Measurements from ENCODE around the gene CRIP2.

The CRIP2 gene

DNA sequence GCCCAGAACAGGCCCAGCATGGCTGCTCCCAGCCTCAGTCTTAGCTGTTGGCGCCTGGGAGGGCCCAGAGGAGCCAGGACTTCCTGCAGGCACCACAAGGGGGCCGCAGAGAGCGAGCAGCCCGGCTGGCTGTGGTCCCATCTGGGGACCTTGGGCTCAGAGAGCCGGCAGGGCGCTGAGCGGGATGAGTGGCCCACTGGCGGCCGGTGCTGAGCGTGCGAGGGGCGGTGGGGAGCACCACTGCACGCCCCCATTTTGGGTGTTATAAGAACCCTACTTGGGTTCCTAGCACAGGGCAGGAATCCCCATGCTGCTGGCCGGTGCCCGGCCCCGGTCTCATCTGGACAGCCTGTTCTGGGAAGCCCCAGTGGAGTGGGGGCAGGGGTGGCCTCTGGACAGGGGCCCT is 25.9 kb upstream of the CRIP2 start:
- peak; percentile 68 for DNase-seq (ENCODE audit: low read depth)
- TF ChIP-seq, protein P1, sequence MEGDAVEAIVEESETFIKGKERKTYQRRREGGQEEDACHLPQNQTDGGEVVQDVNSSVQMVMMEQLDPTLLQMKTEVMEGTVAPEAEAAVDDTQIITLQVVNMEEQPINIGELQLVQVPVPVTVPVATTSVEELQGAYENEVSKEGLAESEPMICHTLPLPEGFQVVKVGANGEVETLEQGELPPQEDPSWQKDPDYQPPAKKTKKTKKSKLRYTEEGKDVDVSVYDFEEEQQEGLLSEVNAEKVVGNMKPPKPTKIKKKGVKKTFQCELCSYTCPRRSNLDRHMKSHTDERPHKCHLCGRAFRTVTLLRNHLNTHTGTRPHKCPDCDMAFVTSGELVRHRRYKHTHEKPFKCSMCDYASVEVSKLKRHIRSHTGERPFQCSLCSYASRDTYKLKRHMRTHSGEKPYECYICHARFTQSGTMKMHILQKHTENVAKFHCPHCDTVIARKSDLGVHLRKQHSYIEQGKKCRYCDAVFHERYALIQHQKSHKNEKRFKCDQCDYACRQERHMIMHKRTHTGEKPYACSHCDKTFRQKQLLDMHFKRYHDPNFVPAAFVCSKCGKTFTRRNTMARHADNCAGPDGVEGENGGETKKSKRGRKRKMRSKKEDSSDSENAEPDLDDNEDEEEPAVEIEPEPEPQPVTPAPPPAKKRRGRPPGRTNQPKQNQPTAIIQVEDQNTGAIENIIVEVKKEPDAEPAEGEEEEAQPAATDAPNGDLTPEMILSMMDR (conservative IDR thresholded peaks at IDR 0.05; ENCODE audit: low read depth, low read length) = peak; percentile 85
- H3K4me3 ChIP-seq (ENCODE audit: low read depth, low read length) = no peak overlapping the region

DNA sequence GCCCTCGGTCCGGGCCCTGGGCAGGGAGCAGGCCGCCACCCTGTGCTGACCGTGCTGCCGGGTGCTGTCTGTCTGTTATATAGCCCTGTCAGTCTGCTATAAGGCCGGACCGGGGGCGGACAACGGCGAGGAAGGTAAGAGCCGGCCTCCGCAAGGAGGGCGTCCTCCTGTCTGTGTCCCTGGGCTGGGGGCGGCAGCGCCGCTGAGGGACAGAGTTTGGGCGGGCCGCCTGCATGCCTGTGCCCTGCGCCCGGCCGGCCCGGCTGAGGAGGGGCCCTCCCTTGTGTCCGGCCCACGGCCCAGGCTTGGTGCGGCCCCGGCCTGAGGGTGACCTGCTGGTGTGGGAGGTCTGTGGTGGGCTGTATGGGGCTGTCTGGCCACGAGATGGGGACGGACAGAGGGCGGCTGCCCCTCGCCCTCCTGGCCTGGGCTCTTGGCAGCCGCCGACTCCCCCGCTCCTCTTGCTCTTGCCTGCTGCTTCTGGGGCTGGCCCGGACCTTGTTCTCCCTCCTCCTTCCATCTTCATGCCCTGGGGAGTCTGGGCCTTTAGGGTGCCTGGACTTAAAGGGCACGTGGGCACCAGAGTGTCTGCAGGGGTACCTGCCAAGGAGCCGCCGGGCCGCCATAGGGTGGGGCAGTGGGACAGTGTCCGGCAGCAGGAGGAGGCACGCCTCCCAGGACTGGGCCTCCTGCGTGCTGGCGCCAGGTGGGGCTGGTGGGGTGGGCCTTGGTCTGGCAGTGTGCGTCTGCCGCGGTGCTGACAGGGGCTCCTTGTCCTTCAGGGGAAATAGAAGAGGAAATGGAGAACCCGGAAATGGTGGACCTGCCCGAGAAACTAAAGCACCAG is 25.1 kb upstream of the CRIP2 start:
- no peak overlapping the region for H3K4me3 ChIP-seq (ENCODE audit: low read depth, low read length)
- TF ChIP-seq, protein P1 (conservative IDR thresholded peaks at IDR 0.05; ENCODE audit: low read depth, low read length) = no peak
- DNase-seq (ENCODE audit: low read depth) = no peak

- DNase-seq (ENCODE audit: low read depth) = no peak
- TF ChIP-seq, protein P1 (conservative IDR thresholded peaks at IDR 0.05; ENCODE audit: low read depth, low read length) = no peak
- no peak overlapping the region for H3K4me3 ChIP-seq (ENCODE audit: low read depth, low read length)
These were observed 24.5 kb upstream of the CRIP2 start for GRCh38 chr14:105450123-105450505.

- H3K4me3 ChIP-seq (ENCODE audit: low read depth, low read length) = no peak overlapping the region
- DNase-seq (ENCODE audit: low read depth) = no peak
- TF ChIP-seq, protein P1 (conservative IDR thresholded peaks at IDR 0.05; ENCODE audit: low read depth, low read length) = no peak
These were observed 23.5 kb upstream of the CRIP2 start for GRCh38 chr14:105450864-105451720.

- DNase-seq (ENCODE audit: low read depth) = no peak
- no peak overlapping the region for H3K4me3 ChIP-seq (ENCODE audit: low read depth, low read length)
- TF ChIP-seq, protein P1 (conservative IDR thresholded peaks at IDR 0.05; ENCODE audit: low read depth, low read length) = no peak
These were observed 21.7 kb upstream of the CRIP2 start for GRCh38 chr14:105452963-105453362.

GRCh38 chr14:105453847-105454246 is 20.8 kb upstream of the CRIP2 start:
- TF ChIP-seq, protein P1 (conservative IDR thresholded peaks at IDR 0.05; ENCODE audit: low read depth, low read length) = no peak
- no peak for DNase-seq (ENCODE audit: low read depth)
- H3K4me3 ChIP-seq (ENCODE audit: low read depth, low read length) = no peak overlapping the region

Data from choroid plexus epithelial cell (primary cell).